ENCODE results near the gene GALNS.
A peak's percentile ranks its signal among the peaks of the same experiment; 100 is the strongest.

GALNS gene

DNA sequence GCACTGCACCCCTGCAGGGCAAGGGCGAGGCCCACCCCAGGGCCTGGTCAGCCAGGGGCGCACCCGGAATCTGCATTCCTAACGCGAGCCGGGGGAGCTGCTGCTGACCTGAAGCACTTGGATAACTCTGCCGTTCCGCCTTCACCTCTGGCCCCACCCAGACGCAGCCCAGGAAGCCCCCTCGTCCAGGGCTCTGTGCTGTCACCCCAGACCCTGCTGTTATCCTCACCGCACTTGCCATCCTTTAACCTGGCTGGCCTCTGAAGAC lies 23.0 kb upstream of the GALNS start:
- TF ChIP-seq YY1 (IDR thresholded peaks at IDR 0.05; ENCODE audit: low read depth) (no peak), ZBTB7A (IDR thresholded peaks at IDR 0.05; ENCODE audit: low read depth) (no peak)

DNA sequence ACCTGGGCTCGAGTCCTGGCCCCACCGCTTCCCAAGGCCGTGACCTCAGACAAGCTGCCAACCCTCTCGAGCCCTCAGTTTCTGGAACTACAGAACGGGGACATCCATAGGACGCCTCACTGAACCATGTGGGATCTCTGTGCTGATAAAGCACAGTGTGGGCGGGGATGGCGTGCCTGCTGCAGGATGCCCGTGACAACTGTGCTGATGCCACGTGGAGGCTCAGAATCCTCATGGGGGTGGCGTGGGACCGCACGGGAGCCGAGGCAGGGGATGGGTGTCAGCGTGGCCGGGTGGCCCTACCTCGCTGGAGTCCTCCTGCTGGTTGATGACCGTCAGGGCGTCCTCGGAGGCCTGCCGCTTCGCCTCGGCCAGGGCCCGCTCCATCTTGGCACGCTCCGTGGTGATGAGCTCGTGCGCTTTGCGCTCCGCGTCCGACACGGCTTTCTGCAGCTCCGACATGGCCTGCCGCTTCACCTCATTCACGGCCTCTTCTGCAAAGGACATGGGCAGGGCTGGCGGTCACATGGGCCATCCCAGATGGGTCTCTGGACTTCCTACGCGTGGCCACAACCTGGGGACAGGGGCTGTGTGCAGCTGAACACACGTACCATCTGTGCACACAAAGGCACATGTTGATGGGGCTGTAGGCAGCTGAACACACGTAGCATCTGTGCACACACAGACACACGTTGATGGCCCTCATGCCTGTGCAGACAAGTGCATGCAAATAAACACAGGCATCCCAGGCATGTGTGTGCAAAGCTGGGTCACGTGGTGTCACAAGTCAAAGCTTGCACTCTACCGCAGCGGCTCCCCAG lies 22.4 kb upstream of the GALNS start:
- TF ChIP-seq, protein P1, sequence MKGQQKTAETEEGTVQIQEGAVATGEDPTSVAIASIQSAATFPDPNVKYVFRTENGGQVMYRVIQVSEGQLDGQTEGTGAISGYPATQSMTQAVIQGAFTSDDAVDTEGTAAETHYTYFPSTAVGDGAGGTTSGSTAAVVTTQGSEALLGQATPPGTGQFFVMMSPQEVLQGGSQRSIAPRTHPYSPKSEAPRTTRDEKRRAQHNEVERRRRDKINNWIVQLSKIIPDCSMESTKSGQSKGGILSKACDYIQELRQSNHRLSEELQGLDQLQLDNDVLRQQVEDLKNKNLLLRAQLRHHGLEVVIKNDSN (IDR thresholded peaks at IDR 0.05): peak; percentile 43
- TF ChIP-seq YY1 (IDR thresholded peaks at IDR 0.05; ENCODE audit: low read depth): no peak

DNA sequence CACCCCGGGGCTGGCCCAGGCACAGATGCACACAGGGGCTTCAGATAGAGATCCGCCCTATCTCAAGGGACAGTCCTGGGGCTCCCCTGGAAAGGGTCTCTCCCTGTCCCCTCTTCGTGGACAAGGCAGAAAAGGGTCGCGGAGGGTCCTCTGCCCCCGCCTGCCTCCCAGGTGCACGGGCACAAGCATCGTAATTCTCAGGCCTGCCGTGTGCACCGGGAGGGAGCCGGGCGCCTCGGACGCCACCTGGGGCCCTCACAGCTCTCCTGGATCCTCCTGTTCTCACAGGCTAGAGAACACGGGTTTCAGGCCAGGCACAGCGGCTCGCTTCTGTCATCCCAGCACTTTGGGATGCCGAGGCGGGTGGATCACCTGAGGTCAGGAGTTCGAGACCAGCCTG lies 21.6 kb upstream of the GALNS start:
- TF ChIP-seq, protein P2, sequence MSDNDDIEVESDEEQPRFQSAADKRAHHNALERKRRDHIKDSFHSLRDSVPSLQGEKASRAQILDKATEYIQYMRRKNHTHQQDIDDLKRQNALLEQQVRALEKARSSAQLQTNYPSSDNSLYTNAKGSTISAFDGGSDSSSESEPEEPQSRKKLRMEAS (IDR thresholded peaks at IDR 0.05): no peak
- TF ChIP-seq FOXM1 (IDR thresholded peaks at IDR 0.05; ENCODE audit: borderline replicate concordance, low read depth) (no peak), EP300 (IDR thresholded peaks at IDR 0.05; ENCODE audit: borderline replicate concordance) (no peak), YY1 (IDR thresholded peaks at IDR 0.05; ENCODE audit: low read depth) (no peak), NFIC (IDR thresholded peaks at IDR 0.05) (no peak)
- TF ChIP-seq, protein P3, sequence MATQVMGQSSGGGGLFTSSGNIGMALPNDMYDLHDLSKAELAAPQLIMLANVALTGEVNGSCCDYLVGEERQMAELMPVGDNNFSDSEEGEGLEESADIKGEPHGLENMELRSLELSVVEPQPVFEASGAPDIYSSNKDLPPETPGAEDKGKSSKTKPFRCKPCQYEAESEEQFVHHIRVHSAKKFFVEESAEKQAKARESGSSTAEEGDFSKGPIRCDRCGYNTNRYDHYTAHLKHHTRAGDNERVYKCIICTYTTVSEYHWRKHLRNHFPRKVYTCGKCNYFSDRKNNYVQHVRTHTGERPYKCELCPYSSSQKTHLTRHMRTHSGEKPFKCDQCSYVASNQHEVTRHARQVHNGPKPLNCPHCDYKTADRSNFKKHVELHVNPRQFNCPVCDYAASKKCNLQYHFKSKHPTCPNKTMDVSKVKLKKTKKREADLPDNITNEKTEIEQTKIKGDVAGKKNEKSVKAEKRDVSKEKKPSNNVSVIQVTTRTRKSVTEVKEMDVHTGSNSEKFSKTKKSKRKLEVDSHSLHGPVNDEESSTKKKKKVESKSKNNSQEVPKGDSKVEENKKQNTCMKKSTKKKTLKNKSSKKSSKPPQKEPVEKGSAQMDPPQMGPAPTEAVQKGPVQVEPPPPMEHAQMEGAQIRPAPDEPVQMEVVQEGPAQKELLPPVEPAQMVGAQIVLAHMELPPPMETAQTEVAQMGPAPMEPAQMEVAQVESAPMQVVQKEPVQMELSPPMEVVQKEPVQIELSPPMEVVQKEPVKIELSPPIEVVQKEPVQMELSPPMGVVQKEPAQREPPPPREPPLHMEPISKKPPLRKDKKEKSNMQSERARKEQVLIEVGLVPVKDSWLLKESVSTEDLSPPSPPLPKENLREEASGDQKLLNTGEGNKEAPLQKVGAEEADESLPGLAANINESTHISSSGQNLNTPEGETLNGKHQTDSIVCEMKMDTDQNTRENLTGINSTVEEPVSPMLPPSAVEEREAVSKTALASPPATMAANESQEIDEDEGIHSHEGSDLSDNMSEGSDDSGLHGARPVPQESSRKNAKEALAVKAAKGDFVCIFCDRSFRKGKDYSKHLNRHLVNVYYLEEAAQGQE (IDR thresholded peaks at IDR 0.05; ENCODE audit: low read depth): no peak

DNA sequence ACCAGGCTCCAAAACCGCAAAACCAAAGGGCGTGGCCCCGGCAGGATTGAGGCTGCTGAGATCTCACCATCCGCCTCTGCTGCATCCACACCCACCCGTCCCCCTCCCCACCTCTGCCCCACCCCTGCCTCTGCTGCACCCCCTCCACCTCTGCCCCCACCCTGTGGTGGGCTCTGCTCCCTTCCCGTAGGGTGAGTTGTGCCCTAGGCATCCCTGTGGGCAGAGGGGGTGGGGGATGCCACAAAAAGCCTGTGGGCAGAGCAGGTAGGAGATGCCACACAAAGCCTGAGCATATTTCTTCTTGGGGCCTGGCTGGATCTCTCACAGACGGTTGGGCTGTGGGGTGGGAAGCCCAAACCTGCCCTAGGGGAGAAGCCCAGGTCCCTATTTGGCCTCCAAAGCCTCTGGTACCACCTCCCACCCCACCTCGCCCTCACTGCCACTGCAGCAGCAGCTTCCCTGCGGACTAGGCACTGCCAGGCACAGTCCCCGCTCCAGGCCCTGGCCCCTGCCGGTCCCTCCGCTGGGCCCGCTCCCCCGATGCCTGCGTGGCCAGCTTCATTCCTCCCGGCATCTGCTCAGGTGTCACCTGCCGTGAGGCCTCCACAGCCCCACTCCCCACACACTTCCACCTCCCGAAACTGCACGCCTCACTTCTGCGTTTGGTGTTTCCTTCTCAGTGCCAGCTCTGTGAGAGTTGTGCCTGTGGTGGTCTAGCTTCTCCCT lies 21.0 kb upstream of the GALNS start:
- TF ChIP-seq EP300 (IDR thresholded peaks at IDR 0.05; ENCODE audit: borderline replicate concordance) (no peak), TCF12 (IDR thresholded peaks at IDR 0.05; ENCODE audit: low read depth) (no peak), RAD21 (IDR thresholded peaks at IDR 0.05; ENCODE audit: low read depth) (no peak), CEBPB (IDR thresholded peaks at IDR 0.05) (no peak), ZBTB7A (IDR thresholded peaks at IDR 0.05; ENCODE audit: low read depth) (no peak)
- TF ChIP-seq, protein P2 (IDR thresholded peaks at IDR 0.05): no peak

DNA sequence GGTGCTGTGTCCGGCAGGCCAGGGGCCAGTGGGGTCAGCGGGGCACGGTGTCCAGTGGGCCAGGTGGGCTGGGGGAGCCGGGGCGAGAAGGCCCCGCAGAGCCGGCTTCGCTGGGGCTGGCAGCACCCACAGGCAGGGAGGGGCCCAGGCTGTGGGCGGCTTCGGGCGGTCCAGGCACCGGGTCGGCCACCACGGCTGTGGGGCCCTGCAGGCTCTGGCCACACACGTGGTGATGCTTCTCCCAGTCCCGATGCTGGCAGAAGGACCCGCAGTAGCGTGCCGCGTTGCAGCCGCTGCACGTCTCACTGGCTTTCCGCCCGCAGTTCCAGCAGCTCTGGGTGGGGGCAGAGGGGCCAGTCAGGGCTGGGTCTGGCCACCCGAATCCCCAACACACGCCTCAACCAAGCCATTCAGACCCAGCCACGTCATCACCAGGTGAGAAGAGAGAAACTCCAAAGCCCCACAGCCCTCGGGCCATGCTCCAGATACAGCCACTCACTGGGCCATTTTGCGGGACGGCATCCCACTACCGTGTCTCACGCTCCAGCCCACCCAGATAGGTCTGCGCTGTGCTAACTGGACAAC lies 20.3 kb upstream of the GALNS start:
- TF ChIP-seq TCF12 (IDR thresholded peaks at IDR 0.05; ENCODE audit: low read depth) (no peak), FOXM1 (IDR thresholded peaks at IDR 0.05; ENCODE audit: borderline replicate concordance, low read depth) (no peak), TAF1 (IDR thresholded peaks at IDR 0.05; ENCODE audit: low read depth) (no peak), CREB1 (IDR thresholded peaks at IDR 0.05; ENCODE audit: low read depth) (no peak), YY1 (IDR thresholded peaks at IDR 0.05; ENCODE audit: low read depth) (no peak), EP300 (IDR thresholded peaks at IDR 0.05; ENCODE audit: borderline replicate concordance) (no peak)
- TF ChIP-seq, protein P1 (IDR thresholded peaks at IDR 0.05): no peak

DNA sequence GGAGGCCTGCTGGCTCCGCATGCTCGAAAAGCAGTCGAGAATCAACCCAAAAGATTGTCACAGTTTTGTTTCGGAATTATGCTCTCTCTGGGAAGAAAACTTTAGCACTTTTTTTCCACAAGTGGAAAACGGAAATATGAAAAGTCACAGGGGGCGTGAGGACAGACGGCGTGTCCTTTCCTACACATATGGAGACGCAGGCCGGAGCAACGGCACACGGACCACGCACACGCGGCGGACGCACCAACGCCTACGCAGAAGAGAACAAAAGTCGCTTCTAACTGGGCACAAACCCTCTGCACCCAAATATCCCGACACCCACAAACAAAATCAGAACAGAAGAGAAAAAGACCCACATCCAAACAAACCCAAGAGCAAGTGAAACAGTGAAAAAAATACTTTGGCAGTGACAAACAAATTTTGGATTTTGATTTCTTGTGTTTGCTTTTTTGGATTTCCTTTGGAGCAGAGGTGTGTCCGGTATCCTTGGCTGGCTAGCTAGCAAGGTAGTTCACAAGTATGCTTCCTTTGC lies 19.0 kb upstream of the GALNS start:
- TF ChIP-seq, protein P1 (IDR thresholded peaks at IDR 0.05): no peak
- no peak for TF ChIP-seq YY1 (IDR thresholded peaks at IDR 0.05; ENCODE audit: low read depth)
- TF ChIP-seq NFIC (IDR thresholded peaks at IDR 0.05): no peak
- TF ChIP-seq TAF1 (IDR thresholded peaks at IDR 0.05; ENCODE audit: low read depth): no peak
- TF ChIP-seq TCF12 (IDR thresholded peaks at IDR 0.05; ENCODE audit: low read depth): no peak
- TF ChIP-seq CREB1 (IDR thresholded peaks at IDR 0.05; ENCODE audit: low read depth): no peak
- TF ChIP-seq CEBPB (IDR thresholded peaks at IDR 0.05): no peak
- TF ChIP-seq, protein P3 (IDR thresholded peaks at IDR 0.05; ENCODE audit: low read depth): no peak
- TF ChIP-seq, protein P2 (IDR thresholded peaks at IDR 0.05): no peak
- TF ChIP-seq FOXM1 (IDR thresholded peaks at IDR 0.05; ENCODE audit: borderline replicate concordance, low read depth): no peak
- TF ChIP-seq ZBTB7A (IDR thresholded peaks at IDR 0.05; ENCODE audit: low read depth): no peak
- TF ChIP-seq RAD21 (IDR thresholded peaks at IDR 0.05; ENCODE audit: low read depth): no peak
